SK-N-SH treated with all-trans-retinoic acid at 6 μM for 48 hours (cell line): Measurements from ENCODE around the gene PEMT.

ENCODE experiments used
- ATAC-seq: fragments of 200-7000 bp; cut with Tn5 transposase; 3 replicates; pipeline ENCODE4 v1.9.1; 2020; ENCODE audit warnings: mild to moderate bottlenecking, moderate library complexity
- ARNTL ChIP-seq: fragments of 450-650 bp; formaldehyde crosslinking; IDR thresholded peaks from 2 replicates; pipeline ENCODE4 v1.5.0; 2020; ENCODE audit warnings: low read depth, mild to moderate bottlenecking, moderate library complexity, borderline replicate concordance
- BACH2 ChIP-seq: fragments of 250-450 bp; sonication (Bioruptor Pico); IDR thresholded peaks from 2 replicates; pipeline ENCODE4 v1.9.0; 2021; ENCODE audit warnings: mild to moderate bottlenecking, borderline replicate concordance
- CREB5 ChIP-seq: fragments of 250-450 bp; sonication (Bioruptor Pico); IDR thresholded peaks from 2 replicates; pipeline ENCODE4 v1.5.1; 2020; ENCODE audit warnings: low read depth, mild to moderate bottlenecking, moderate library complexity
- CSDC2 ChIP-seq: fragments of 250-450 bp; sonication (Bioruptor Pico); IDR thresholded peaks from 2 replicates; pipeline ENCODE4 v1.5.0; 2020; ENCODE audit warnings: mild to moderate bottlenecking, moderate library complexity
- CSRNP3 ChIP-seq: fragments of 250-450 bp; sonication (Bioruptor Pico); IDR thresholded peaks from 2 replicates; pipeline ENCODE4 v1.5.1; 2021; ENCODE audit warnings: mild to moderate bottlenecking, moderate library complexity
- ESRRG ChIP-seq: fragments of 250-450 bp; sonication (Bioruptor Pico); IDR thresholded peaks from 2 replicates; pipeline ENCODE4 v1.6.1; 2021; ENCODE audit warnings: mild to moderate bottlenecking
- GLIS3 ChIP-seq: fragments of 250-450 bp; sonication (Bioruptor Pico); IDR thresholded peaks from 2 replicates; pipeline ENCODE4 v1.5.0; 2020; ENCODE audit warnings: mild to moderate bottlenecking, moderate library complexity
- ISL1 ChIP-seq: fragments of 250-450 bp; sonication (Bioruptor Pico); IDR thresholded peaks from 2 replicates; pipeline ENCODE4 v2.1.2; 2022; ENCODE audit warnings: mild to moderate bottlenecking, moderate library complexity
- OSR1 ChIP-seq: fragments of 250-450 bp; sonication (Bioruptor Pico); IDR thresholded peaks from 2 replicates; pipeline ENCODE4 v1.8.0; 2022; ENCODE audit warnings: moderate library complexity, mild to moderate bottlenecking, inconsistent platforms
- PATZ1 ChIP-seq: fragments of 250-450 bp; sonication (Bioruptor Pico); IDR thresholded peaks from 2 replicates; pipeline ENCODE4 v1.8.0; 2020; ENCODE audit warnings: mild to moderate bottlenecking, moderate library complexity, borderline replicate concordance
- POU6F1 ChIP-seq: fragments of 250-450 bp; sonication (Bioruptor Pico); IDR thresholded peaks from 2 replicates; pipeline ENCODE4 v1.8.0; 2021; ENCODE audit warnings: low read depth, mild to moderate bottlenecking, moderate library complexity, borderline replicate concordance
- PPARA ChIP-seq: fragments of 250-450 bp; sonication (Bioruptor Pico); IDR thresholded peaks from 2 replicates; pipeline ENCODE4 v1.5.0; 2020; ENCODE audit warnings: mild to moderate bottlenecking, borderline replicate concordance
- RARB ChIP-seq: fragments of 250-450 bp; sonication (Bioruptor Pico); IDR thresholded peaks from 2 replicates; pipeline ENCODE4 v1.8.0; 2021; ENCODE audit warnings: mild to moderate bottlenecking, moderate library complexity
- SNAI2 ChIP-seq: fragments of 250-450 bp; sonication (Bioruptor Pico); IDR thresholded peaks from 2 replicates; pipeline ENCODE4 v1.5.0; 2020; ENCODE audit warnings: mild to moderate bottlenecking, moderate library complexity
- TCF4 ChIP-seq: fragments of 250-450 bp; sonication (Bioruptor Pico); IDR thresholded peaks from 2 replicates; pipeline ENCODE4 v1.8.0; 2021; ENCODE audit warnings: mild to moderate bottlenecking, moderate library complexity, borderline replicate concordance
- TOX ChIP-seq: fragments of 250-450 bp; sonication (Bioruptor Pico); IDR thresholded peaks from 2 replicates; pipeline ENCODE4 v1.8.0; 2021; ENCODE audit warnings: mild to moderate bottlenecking, moderate library complexity, borderline replicate concordance
- TSHZ2 ChIP-seq: fragments of 250-450 bp; sonication (Bioruptor Pico); IDR thresholded peaks from 2 replicates; pipeline ENCODE4 v1.5.0; 2020; ENCODE audit warnings: mild to moderate bottlenecking, moderate library complexity
- ZC3H10 ChIP-seq: fragments of 250-450 bp; sonication (Bioruptor Pico); IDR thresholded peaks from 2 replicates; pipeline ENCODE4 v1.5.1; 2021; ENCODE audit warnings: mild to moderate bottlenecking, moderate library complexity
- ZFP3 ChIP-seq: fragments of 250-450 bp; sonication (Bioruptor Pico); IDR thresholded peaks from 2 replicates; pipeline ENCODE4 v1.5.0; 2020; ENCODE audit warnings: mild to moderate bottlenecking, moderate library complexity
- ZFP30 ChIP-seq: fragments of 450-650 bp; formaldehyde crosslinking; IDR thresholded peaks from 2 replicates; pipeline ENCODE4 v1.5.0; 2022; ENCODE audit warnings: mild to moderate bottlenecking, moderate library complexity
- ZNF565 ChIP-seq: fragments of 450-650 bp; formaldehyde crosslinking; conservative IDR thresholded peaks from 2 replicates; pipeline ENCODE4 v1.5.0; 2020; ENCODE audit warnings: low read depth, mild to moderate bottlenecking, moderate library complexity
- ZNF70 ChIP-seq: fragments of 450-650 bp; formaldehyde crosslinking; IDR thresholded peaks from 2 replicates; pipeline ENCODE4 v1.5.0; 2020; ENCODE audit warnings: mild to moderate bottlenecking, moderate library complexity
- ZNF8 ChIP-seq: fragments of 450-650 bp; formaldehyde crosslinking; IDR thresholded peaks from 2 replicates; pipeline ENCODE4 v1.5.0; 2020; ENCODE audit warnings: mild to moderate bottlenecking, moderate library complexity

PEMT gene

GRCh38 chr17:17575360-17576251 lies 15.9 kb downstream of the PEMT start:
- TF ChIP-seq ZC3H10 (CRISPR knock-in tag) = no peak
- no peak for TF ChIP-seq ZNF70 (CRISPR knock-in tag)
- TF ChIP-seq CSDC2 = no peak
- no peak for TF ChIP-seq ZNF8
- no peak for TF ChIP-seq CREB5 (CRISPR knock-in tag)
- no peak for TF ChIP-seq ZFP3 (CRISPR knock-in tag)
- TF ChIP-seq GLIS3 (CRISPR knock-in tag) = no peak
- TF ChIP-seq TOX (CRISPR knock-in tag) = no peak
- TF ChIP-seq CSRNP3 (CRISPR knock-in tag) = no peak
- no peak for TF ChIP-seq PPARA (CRISPR knock-in tag)
- TF ChIP-seq SNAI2 (CRISPR knock-in tag) = no peak
- no peak for TF ChIP-seq ZFP30 (CRISPR knock-in tag)
- no peak for TF ChIP-seq ISL1 (CRISPR knock-in tag)
- no peak for TF ChIP-seq ARNTL (CRISPR knock-in tag)
- no peak for TF ChIP-seq PATZ1
- no peak for TF ChIP-seq TSHZ2 (CRISPR knock-in tag)
- no peak for TF ChIP-seq ESRRG (CRISPR knock-in tag)
- no peak for TF ChIP-seq POU6F1 (CRISPR knock-in tag)
- TF ChIP-seq BACH2 (CRISPR knock-in tag) = no peak
- no peak for TF ChIP-seq OSR1 (CRISPR knock-in tag)
- ATAC-seq = no peak

- ATAC-seq = no peak
- no peak for TF ChIP-seq CREB5 (CRISPR knock-in tag)
- TF ChIP-seq TCF4 (CRISPR knock-in tag) = no peak
- no peak for TF ChIP-seq ZNF70 (CRISPR knock-in tag)
- no peak for TF ChIP-seq ESRRG (CRISPR knock-in tag)
- TF ChIP-seq RARB (CRISPR knock-in tag) = no peak
- no peak for TF ChIP-seq CSDC2
- TF ChIP-seq ZFP3 (CRISPR knock-in tag) = no peak
- TF ChIP-seq TOX (CRISPR knock-in tag) = no peak
- no peak for TF ChIP-seq ZC3H10 (CRISPR knock-in tag)
- no peak for TF ChIP-seq ZNF565 (CRISPR knock-in tag)
- no peak for TF ChIP-seq POU6F1 (CRISPR knock-in tag)
- TF ChIP-seq BACH2 (CRISPR knock-in tag) = no peak
- TF ChIP-seq PPARA (CRISPR knock-in tag) = no peak
- TF ChIP-seq ZNF8 = no peak
- no peak for TF ChIP-seq OSR1 (CRISPR knock-in tag)
- TF ChIP-seq ZFP30 (CRISPR knock-in tag) = no peak
- TF ChIP-seq ISL1 (CRISPR knock-in tag) = no peak
- no peak for TF ChIP-seq ARNTL (CRISPR knock-in tag)
- no peak for TF ChIP-seq CSRNP3 (CRISPR knock-in tag)
- no peak for TF ChIP-seq GLIS3 (CRISPR knock-in tag)
Observed at GRCh38 chr17:17573912-17574311, 17.6 kb downstream of the PEMT start.
